HepG2 (cell line): ENCODE results near the gene ITGA2. TPM values are rescaled to one million over a fixed set of nuclear protein-coding genes. Genes with fewer than 3 reads are reported as not detected.
A peak's percentile ranks its signal among the peaks of the same experiment; 100 is the strongest.

Experiments used
- ARNT2 ChIP-seq: sonication (generic); formaldehyde crosslinking; IDR thresholded peaks from 2 replicates; pipeline ENCODE4 v1.8.0; 2022; ENCODE audit warnings: mild to moderate bottlenecking, low read depth, missing genetic modification reagents, moderate library complexity
- BATF2 ChIP-seq: sonication (generic); formaldehyde crosslinking; IDR thresholded peaks from 2 replicates; pipeline ENCODE4 v1.8.0; 2022; ENCODE audit warnings: mild to moderate bottlenecking, missing genetic modification reagents, moderate library complexity
- BCL6 ChIP-seq: IDR thresholded peaks from 2 replicates; pipeline ENCODE4 v1.6.1; 2016; ENCODE audit warnings: missing genetic modification reagents, missing compliant biosample characterization
- FOXC1 ChIP-seq: sonication (generic); formaldehyde crosslinking; IDR thresholded peaks from 2 replicates; pipeline ENCODE4 v1.8.0; 2022; ENCODE audit warnings: mild to moderate bottlenecking, missing genetic modification reagents, borderline replicate concordance
- GFI1 ChIP-seq: sonication (generic); formaldehyde crosslinking; IDR thresholded peaks from 2 replicates; pipeline ENCODE4 v1.5.0; 2020; ENCODE audit warnings: missing genetic modification reagents, mild to moderate bottlenecking, borderline replicate concordance
- GTF3A ChIP-seq: sonication (generic); formaldehyde crosslinking; conservative IDR thresholded peaks from 2 replicates; pipeline ENCODE4 v1.4.0; 2020; ENCODE audit warnings: mild to moderate bottlenecking, missing genetic modification reagents
- KDM4B ChIP-seq: sonication (generic); formaldehyde crosslinking; IDR thresholded peaks from 2 replicates; pipeline ENCODE4 v1.4.0; 2020; ENCODE audit warnings: missing genetic modification reagents
- KDM5A ChIP-seq: fragments of 200-600 bp; sonication (generic); IDR thresholded peaks from 2 replicates; pipeline ENCODE4 v1.7.0; 2018; ENCODE audit warnings: antibody characterized with exemption, mild to moderate bottlenecking, low read length, borderline replicate concordance
- KMT2A ChIP-seq: sonication (generic); formaldehyde crosslinking; IDR thresholded peaks from 2 replicates; pipeline ENCODE4 v1.4.0; 2020; ENCODE audit warnings: missing genetic modification reagents
- MAFG ChIP-seq: sonication (generic); formaldehyde crosslinking; IDR thresholded peaks from 2 replicates; pipeline ENCODE4 v1.5.1; 2020; ENCODE audit warnings: mild to moderate bottlenecking, missing genetic modification reagents
- MTA1 ChIP-seq: sonication (generic); formaldehyde crosslinking; IDR thresholded peaks from 2 replicates; pipeline ENCODE4 v1.4.0; 2020; ENCODE audit warnings: missing genetic modification reagents, mild to moderate bottlenecking, borderline replicate concordance
- MTF2 ChIP-seq: sonication (generic); formaldehyde crosslinking; IDR thresholded peaks from 2 replicates; pipeline ENCODE4 v1.5.0; 2020; ENCODE audit warnings: missing genetic modification reagents, borderline replicate concordance
- RAD51 ChIP-seq: fragments of 450-650 bp; IDR thresholded peaks from 2 replicates; pipeline ENCODE4 v1.6.1; 2016; ENCODE audit warnings: borderline replicate concordance
- SETDB1 ChIP-seq: sonication (generic); formaldehyde crosslinking; IDR thresholded peaks from 2 replicates; pipeline ENCODE4 v1.5.1; 2020; ENCODE audit warnings: missing genetic modification reagents, mild to moderate bottlenecking, borderline replicate concordance
- SYNCRIP ChIP-seq: fragments of 200-400 bp; formaldehyde crosslinking; IDR thresholded peaks from 2 replicates; pipeline ENCODE4 v1.6.1; 2018; ENCODE audit warnings: mild to moderate bottlenecking, low read depth, low read length; ENCODE audit not compliant: insufficient read depth
- TARDBP ChIP-seq: sonication (generic); formaldehyde crosslinking; IDR thresholded peaks from 2 replicates; pipeline ENCODE4 v1.8.0; 2022; ENCODE audit warnings: mild to moderate bottlenecking, missing genetic modification reagents
- ZBTB38 ChIP-seq: sonication (generic); formaldehyde crosslinking; IDR thresholded peaks from 2 replicates; pipeline ENCODE4 v1.5.1; 2020; ENCODE audit warnings: mild to moderate bottlenecking, missing genetic modification reagents
- ZKSCAN1 ChIP-seq: fragments of 150-350 bp; IDR thresholded peaks from 2 replicates; pipeline ENCODE4 v1.6.1; 2014; ENCODE audit warnings: low read length
- ZNF121 ChIP-seq: sonication (generic); formaldehyde crosslinking; IDR thresholded peaks from 2 replicates; pipeline ENCODE4 v1.5.0; 2020; ENCODE audit warnings: mild to moderate bottlenecking, missing genetic modification reagents
- ZNF276 ChIP-seq: sonication (generic); formaldehyde crosslinking; IDR thresholded peaks from 2 replicates; pipeline ENCODE4 v1.4.0; 2020; ENCODE audit warnings: mild to moderate bottlenecking, low read depth, missing genetic modification reagents
- ZNF33B ChIP-seq: sonication (generic); formaldehyde crosslinking; IDR thresholded peaks from 2 replicates; pipeline ENCODE4 v1.5.1; 2020; ENCODE audit warnings: mild to moderate bottlenecking, missing genetic modification reagents
- ZNF552 ChIP-seq: sonication (generic); formaldehyde crosslinking; IDR thresholded peaks from 2 replicates; pipeline ENCODE4 v1.9.0; 2022; ENCODE audit warnings: missing genetic modification reagents, mild to moderate bottlenecking, borderline replicate concordance
- ZNF674 ChIP-seq: sonication (generic); formaldehyde crosslinking; IDR thresholded peaks from 2 replicates; pipeline ENCODE4 v1.5.0; 2020; ENCODE audit warnings: low read depth, mild to moderate bottlenecking, missing genetic modification reagents
- ZNF766 ChIP-seq: sonication (generic); formaldehyde crosslinking; IDR thresholded peaks from 2 replicates; pipeline ENCODE4 v1.5.0; 2020; ENCODE audit warnings: missing genetic modification reagents, borderline replicate concordance
- ZZZ3 ChIP-seq: sonication (generic); formaldehyde crosslinking; IDR thresholded peaks from 2 replicates; pipeline ENCODE4 v1.4.0; 2020; ENCODE audit warnings: missing genetic modification reagents, mild to moderate bottlenecking, borderline replicate concordance
- polyA plus RNA-seq, 8 experiments: library from polyadenylated mRNA; depleted of rRNA in 3 of 8; stranded (reverse) in 7 of 8; unstranded in 1 of 8; fragments of >200 nt; fragmentation: Illumina TruSeq in 4 of 8; extraction: Trizol in 4 of 8; gene quantifications; 2 replicates each; pipeline versions ENCODE4 v1.2.1 to v1.2.3, GENCODE V29; 2011 to 2016; ENCODE audit warnings: low read depth in 4 of 8, missing spikeins in 1 of 8, mixed read lengths in 1 of 8; ENCODE audit not compliant: insufficient read depth in 1 of 8
- total RNA-seq, 5 experiments: library from RNA; depleted of rRNA; stranded (reverse); fragments of >200 nt; fragmentation: Illumina TruSeq; extraction: Trizol; gene quantifications; 2 replicates each; pipeline ENCODE4 v1.2.3, GENCODE V29; 2016; ENCODE audit warnings: low read depth in 1 of 5
- TF ChIP-seq, protein P1 (sequence below): sonication (generic); formaldehyde crosslinking; conservative IDR thresholded peaks from 2 replicates; pipeline ENCODE4 v1.8.0; 2022; ENCODE audit warnings: low read depth, missing genetic modification reagents

The ITGA2 gene
- total and polyA plus RNA-seq, 2 of the 13 experiments (the other 11 are each of a cell fraction or from before 2014, with no cell fraction given) = 15.8 to 58.3 TPM

GRCh38 chr5:52989781-52990527 is 802 bp downstream of the ITGA2 start (continued):
- TF ChIP-seq, protein P1, sequence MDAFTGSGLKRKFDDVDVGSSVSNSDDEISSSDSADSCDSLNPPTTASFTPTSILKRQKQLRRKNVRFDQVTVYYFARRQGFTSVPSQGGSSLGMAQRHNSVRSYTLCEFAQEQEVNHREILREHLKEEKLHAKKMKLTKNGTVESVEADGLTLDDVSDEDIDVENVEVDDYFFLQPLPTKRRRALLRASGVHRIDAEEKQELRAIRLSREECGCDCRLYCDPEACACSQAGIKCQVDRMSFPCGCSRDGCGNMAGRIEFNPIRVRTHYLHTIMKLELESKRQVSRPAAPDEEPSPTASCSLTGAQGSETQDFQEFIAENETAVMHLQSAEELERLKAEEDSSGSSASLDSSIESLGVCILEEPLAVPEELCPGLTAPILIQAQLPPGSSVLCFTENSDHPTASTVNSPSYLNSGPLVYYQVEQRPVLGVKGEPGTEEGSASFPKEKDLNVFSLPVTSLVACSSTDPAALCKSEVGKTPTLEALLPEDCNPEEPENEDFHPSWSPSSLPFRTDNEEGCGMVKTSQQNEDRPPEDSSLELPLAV = no peak
- TF ChIP-seq ZNF674 (CRISPR knock-in tag) (no peak), ZNF33B (CRISPR knock-in tag) (no peak), RAD51 (no peak), KMT2A (CRISPR knock-in tag) (no peak), ARNT2 (CRISPR knock-in tag) (no peak), BATF2 (CRISPR knock-in tag) (0 out of 2 replicates have a peak, but pooled peaks have one; percentile 28), ZNF552 (CRISPR knock-in tag) (no peak), KDM5A (peak; percentile 90), MAFG (CRISPR knock-in tag) (no peak), BCL6 (no peak), MTF2 (CRISPR knock-in tag) (peak; percentile 91; the same call in 1 of the 2 replicates), KDM4B (CRISPR knock-in tag) (no peak), ZNF766 (CRISPR knock-in tag) (0 out of 2 replicates have a peak, but pooled peaks have one; percentile 22), ZZZ3 (CRISPR knock-in tag) (0 out of 2 replicates have a peak, but pooled peaks have one; percentile 50), SETDB1 (no peak), GFI1 (CRISPR knock-in tag) (peak; percentile 26; the same call in 1 of the 2 replicates), MTA1 (CRISPR knock-in tag) (peak; percentile 37; the same call in 1 of the 2 replicates), ZNF121 (CRISPR knock-in tag) (no peak), GTF3A (0 out of 2 replicates have a peak, but pooled peaks have one; percentile 31), ZNF276 (no peak), ZKSCAN1 (no peak), ZBTB38 (CRISPR knock-in tag) (no peak), SYNCRIP (no peak), TARDBP (no peak), FOXC1 (CRISPR knock-in tag) (0 out of 2 replicates have a peak, but pooled peaks have one; percentile 56)
